Ovary (tissue), 3 donors: Measurements from ENCODE around the gene KIF16B.

Experiments
- EP300 ChIP-seq: sonication (generic); formaldehyde crosslinking; IDR thresholded peaks from one replicate; pipeline ENCODE4 v1.6.1; 2017; ENCODE audit warnings: antibody characterized with exemption
- POLR2A ChIP-seq: fragments of 450-650 bp; IDR thresholded peaks from one replicate; pipeline ENCODE4 v1.6.1; 2017; ENCODE audit warnings: antibody characterized with exemption, mild to moderate bottlenecking, moderate library complexity
- TF ChIP-seq, protein P1 (sequence below), 3 donors: fragments of 450-650 bp in 2 of 3; fragments of 200-600 bp in 1 of 3; IDR thresholded peaks; one replicate each; pipeline versions ENCODE4 v1.5.1 to v1.8.0; 2016 to 2022; ENCODE audit warnings: antibody characterized with exemption in 3 of 3, mild to moderate bottlenecking in 1 of 3
- donor health status: DM: no; HTN: no; CAD: no.

DNA sequence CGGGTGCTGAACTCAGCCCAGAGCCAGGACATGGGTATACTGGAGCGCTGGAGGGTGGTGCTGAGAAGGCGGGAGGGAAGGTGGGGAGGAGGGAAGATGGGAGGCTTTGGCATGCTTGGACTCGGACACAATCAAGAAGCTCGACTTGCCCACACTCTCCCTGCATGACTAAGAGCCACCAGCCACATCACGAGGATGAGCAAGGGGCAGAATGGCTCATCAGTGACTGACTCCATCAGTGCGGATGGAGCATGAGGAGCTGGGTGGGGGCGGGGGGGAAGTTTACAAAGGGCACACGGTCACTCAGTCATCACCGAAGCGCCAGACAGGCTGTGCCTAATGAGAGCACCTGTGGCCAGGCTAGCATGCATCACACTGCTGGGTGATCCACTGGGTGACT, 222.8 kb downstream of the KIF16B start:
- TF ChIP-seq, protein P1, sequence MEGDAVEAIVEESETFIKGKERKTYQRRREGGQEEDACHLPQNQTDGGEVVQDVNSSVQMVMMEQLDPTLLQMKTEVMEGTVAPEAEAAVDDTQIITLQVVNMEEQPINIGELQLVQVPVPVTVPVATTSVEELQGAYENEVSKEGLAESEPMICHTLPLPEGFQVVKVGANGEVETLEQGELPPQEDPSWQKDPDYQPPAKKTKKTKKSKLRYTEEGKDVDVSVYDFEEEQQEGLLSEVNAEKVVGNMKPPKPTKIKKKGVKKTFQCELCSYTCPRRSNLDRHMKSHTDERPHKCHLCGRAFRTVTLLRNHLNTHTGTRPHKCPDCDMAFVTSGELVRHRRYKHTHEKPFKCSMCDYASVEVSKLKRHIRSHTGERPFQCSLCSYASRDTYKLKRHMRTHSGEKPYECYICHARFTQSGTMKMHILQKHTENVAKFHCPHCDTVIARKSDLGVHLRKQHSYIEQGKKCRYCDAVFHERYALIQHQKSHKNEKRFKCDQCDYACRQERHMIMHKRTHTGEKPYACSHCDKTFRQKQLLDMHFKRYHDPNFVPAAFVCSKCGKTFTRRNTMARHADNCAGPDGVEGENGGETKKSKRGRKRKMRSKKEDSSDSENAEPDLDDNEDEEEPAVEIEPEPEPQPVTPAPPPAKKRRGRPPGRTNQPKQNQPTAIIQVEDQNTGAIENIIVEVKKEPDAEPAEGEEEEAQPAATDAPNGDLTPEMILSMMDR (IDR thresholded peaks at IDR 0.05) = no peak
- TF ChIP-seq POLR2A (no peak), EP300 (no peak)
